Measurements from ENCODE around the gene PTEN. TPM values are rescaled to one million over a fixed set of nuclear protein-coding genes. Genes with fewer than 3 reads are reported as not detected.
"Not testable (repeated sequence)": the region's sequence is repeated elsewhere in the genome, so short reads cannot be mapped to it uniquely, and the experiment has no call there.

Gene PTEN
- total and polyA plus RNA-seq, 4 donors, result 26.8 to 165 (median 77.0) TPM

- ATAC-seq (ENCODE audit: low FRiP score), result no peak
- peak overlapping the region; percentile 94 to 99 for H3K4me3 ChIP-seq (ENCODE audit: low read length in 2 of 2)
- intact Hi-C loops (cut with DNase I), result loop anchor here (5.0 to 10.0 kb wide), 7 partner anchors 60 to 400 kb away; no protein-coding TSS in a partner anchor
- H3K36me3 ChIP-seq (ENCODE audit: control insufficient read depth in 1 of 2, insufficient read depth in 2 of 2, low read length in 1 of 2), result no peaks in the 10 kb centered on the region
- H3K4me1 ChIP-seq (ENCODE audit: control insufficient read depth in 1 of 2, insufficient read depth in 2 of 2, low read length in 2 of 2), result no peaks in the 10 kb centered on the region
- DNase-seq, result no peak
- 0% methylated on average over 16 of the region's 16 CpGs for WGBS, 2 donors
- H3K27me3 ChIP-seq (ENCODE audit: control insufficient read depth in 1 of 2, insufficient read depth in 2 of 2, low read length in 1 of 2), result no peaks in the 10 kb centered on the region
- H3K9me3 ChIP-seq (ENCODE audit: control insufficient read depth, low read length), result no peaks in the 10 kb centered on the region
- H3K27ac ChIP-seq (ENCODE audit: low read depth in 1 of 2, low read length in 2 of 2), result peak overlapping the region; percentile 11 to 83
These were observed 1.2 kb downstream of the PTEN start for GRCh38 chr10:87864496-87865059.

GRCh38 chr10:87865241-87865881, 1.9 kb downstream of the PTEN start:
- Histone ChIP-seq H3K4me1 (ENCODE audit: control insufficient read depth in 1 of 2, insufficient read depth in 2 of 2, low read length in 2 of 2) (no peaks in the 10 kb centered on the region), H3K27me3 (ENCODE audit: control insufficient read depth in 1 of 2, insufficient read depth in 2 of 2, low read length in 1 of 2) (no peaks in the 10 kb centered on the region), H3K9me3 (ENCODE audit: control insufficient read depth, low read length) (no peaks in the 10 kb centered on the region), H3K4me3 (ENCODE audit: low read length in 2 of 2) (peak overlapping the region; percentile 94 to 99), H3K36me3 (ENCODE audit: control insufficient read depth in 1 of 2, insufficient read depth in 2 of 2, low read length in 1 of 2) (no peaks in the 10 kb centered on the region), H3K27ac (ENCODE audit: low read depth in 1 of 2, low read length in 2 of 2) (peak overlapping the region in 1 of 2 donors; percentile 21)
- no peak for DNase-seq
- WGBS, 2 donors, result 1% methylated on average over 4 of the region's 4 CpGs
- intact Hi-C loops (cut with DNase I), result loop anchor here (5.0 to 10.0 kb wide), 5 partner anchors 59 to 399 kb away; no protein-coding TSS in a partner anchor
- no peak for ATAC-seq (ENCODE audit: low FRiP score)

DNA sequence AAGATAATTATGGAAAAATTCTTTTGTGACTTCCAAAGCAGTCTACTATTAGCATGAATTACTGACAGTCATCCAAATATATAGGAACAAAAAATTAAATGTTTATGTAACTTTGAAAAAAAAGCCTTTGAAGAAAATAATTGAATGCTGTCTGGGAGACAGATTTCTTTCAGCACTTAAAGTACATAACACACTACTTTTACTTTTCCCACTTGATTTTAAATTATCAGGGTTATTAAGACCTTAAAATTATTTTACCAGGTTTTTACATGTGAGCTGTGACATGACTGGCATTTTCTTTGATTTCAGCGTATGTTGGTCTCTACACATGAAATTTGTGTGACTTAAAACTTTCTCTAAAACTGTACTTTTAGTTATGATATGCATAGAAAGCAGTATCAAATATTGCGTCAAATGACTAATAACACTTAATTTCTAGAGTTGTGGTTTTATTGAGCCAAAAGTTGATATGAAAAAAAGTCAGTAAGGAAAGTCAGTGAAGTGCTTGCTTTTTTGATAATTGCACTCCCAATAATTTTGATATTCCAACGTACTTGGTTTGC, 3.1 kb downstream of the PTEN start:
- intact Hi-C loops (cut with DNase I), result loop anchor here (5.0 to 10.0 kb wide), 5 partner anchors 58 to 398 kb away; no protein-coding TSS in a partner anchor
- Histone ChIP-seq H3K4me3 (ENCODE audit: low read length in 2 of 2) (peak overlapping the region; percentile 94 to 99), H3K27me3 (ENCODE audit: control insufficient read depth in 1 of 2, insufficient read depth in 2 of 2, low read length in 1 of 2) (no peaks in the 10 kb centered on the region), H3K9me3 (ENCODE audit: control insufficient read depth, low read length) (no peaks in the 10 kb centered on the region), H3K4me1 (ENCODE audit: control insufficient read depth in 1 of 2, insufficient read depth in 2 of 2, low read length in 2 of 2) (no peaks in the 10 kb centered on the region), H3K27ac (ENCODE audit: low read depth in 1 of 2, low read length in 2 of 2) (no peak overlapping the region), H3K36me3 (ENCODE audit: control insufficient read depth in 1 of 2, insufficient read depth in 2 of 2, low read length in 1 of 2) (no peaks in the 10 kb centered on the region)
- DNase-seq (no peak), ATAC-seq (ENCODE audit: low FRiP score) (no peak)
- WGBS, 2 donors, result 1% methylated on average over 3 of the region's 3 CpGs

DNA sequence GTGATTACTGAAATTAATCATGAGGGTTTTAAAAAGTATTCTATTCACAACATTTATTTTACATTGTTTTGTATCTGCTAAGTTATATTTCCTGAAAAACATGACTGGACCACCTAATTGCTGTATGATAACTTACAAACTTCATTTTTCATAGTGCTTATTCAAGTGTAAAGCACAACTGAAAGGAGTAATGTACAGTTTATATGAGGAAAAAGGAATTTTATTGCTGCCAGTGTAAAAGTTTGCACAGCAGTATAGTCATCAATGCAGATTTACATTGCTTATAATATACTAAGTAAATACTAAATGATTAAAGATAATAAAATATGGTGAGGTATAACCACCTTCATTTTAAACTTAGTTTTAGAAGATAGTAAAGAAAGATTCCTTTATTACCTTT, 4.0 kb downstream of the PTEN start:
- no peaks in the 10 kb centered on the region for H3K36me3 ChIP-seq (ENCODE audit: control insufficient read depth in 1 of 2, insufficient read depth in 2 of 2, low read length in 1 of 2)
- no peak for ATAC-seq (ENCODE audit: low FRiP score)
- H3K27ac ChIP-seq (ENCODE audit: low read depth in 1 of 2, low read length in 2 of 2), result no peak overlapping the region
- intact Hi-C loops (cut with DNase I), result loop anchor here (5.0 to 10.0 kb wide), 5 partner anchors 57 to 397 kb away; no protein-coding TSS in a partner anchor
- H3K9me3 ChIP-seq (ENCODE audit: control insufficient read depth, low read length), result no peaks in the 10 kb centered on the region
- no peaks in the 10 kb centered on the region for H3K4me1 ChIP-seq (ENCODE audit: control insufficient read depth in 1 of 2, insufficient read depth in 2 of 2, low read length in 2 of 2)
- peak overlapping the region; percentile 26 to 54 for H3K4me3 ChIP-seq (ENCODE audit: low read length in 2 of 2)
- no peaks in the 10 kb centered on the region for H3K27me3 ChIP-seq (ENCODE audit: control insufficient read depth in 1 of 2, insufficient read depth in 2 of 2, low read length in 1 of 2)
- DNase-seq, result no peak

GRCh38 chr10:87868277-87868676, 4.9 kb downstream of the PTEN start:
- Histone ChIP-seq H3K9me3 (ENCODE audit: control insufficient read depth, low read length) (no peaks in the 10 kb centered on the region), H3K27me3 (ENCODE audit: control insufficient read depth in 1 of 2, insufficient read depth in 2 of 2, low read length in 1 of 2) (no peaks in the 10 kb centered on the region), H3K36me3 (ENCODE audit: control insufficient read depth in 1 of 2, insufficient read depth in 2 of 2, low read length in 1 of 2) (no peaks in the 10 kb centered on the region), H3K27ac (ENCODE audit: low read depth in 1 of 2, low read length in 2 of 2) (no peak overlapping the region), H3K4me1 (ENCODE audit: control insufficient read depth in 1 of 2, insufficient read depth in 2 of 2, low read length in 2 of 2) (no peaks in the 10 kb centered on the region), H3K4me3 (ENCODE audit: low read length in 2 of 2) (peak overlapping the region; percentile 48 to 54)
- ATAC-seq (ENCODE audit: low FRiP score) (no peak), DNase-seq (no peak)
- intact Hi-C loops (cut with DNase I), result loop anchor here (5.0 to 10.0 kb wide), 5 partner anchors 57 to 397 kb away; no protein-coding TSS in a partner anchor
- 2% methylated on average over 1 of the region's 1 CpG for WGBS, 2 donors

DNA sequence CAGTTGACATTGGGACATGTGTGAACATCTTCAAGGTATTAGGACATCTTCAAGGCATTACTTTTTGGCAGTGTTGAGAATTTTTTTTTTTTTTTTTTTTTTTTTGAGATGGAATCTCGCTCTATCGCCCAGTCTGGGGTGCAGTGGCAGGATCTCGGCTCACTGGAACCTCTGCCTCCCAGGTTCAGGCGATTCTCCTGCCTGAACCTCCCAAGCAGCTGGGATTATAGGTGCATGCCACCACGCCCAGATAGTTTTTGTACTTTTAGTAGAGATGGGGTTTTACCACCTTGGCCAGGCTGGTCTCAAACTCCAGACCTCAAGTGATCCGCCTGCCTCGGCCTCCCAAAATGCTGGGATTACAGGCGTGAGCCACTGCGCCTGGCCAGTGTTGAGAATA, 5.7 kb downstream of the PTEN start:
- not testable (repeated sequence) for H3K27me3 ChIP-seq (ENCODE audit: control insufficient read depth in 1 of 2, insufficient read depth in 2 of 2, low read length in 1 of 2); H3K36me3 ChIP-seq (ENCODE audit: control insufficient read depth in 1 of 2, insufficient read depth in 2 of 2, low read length in 1 of 2); DNase-seq; H3K4me1 ChIP-seq (ENCODE audit: control insufficient read depth in 1 of 2, insufficient read depth in 2 of 2, low read length in 2 of 2); H3K4me3 ChIP-seq (ENCODE audit: low read length in 2 of 2); H3K9me3 ChIP-seq (ENCODE audit: control insufficient read depth, low read length); ATAC-seq (ENCODE audit: low FRiP score); H3K27ac ChIP-seq (ENCODE audit: low read depth in 1 of 2, low read length in 2 of 2)
- intact Hi-C loops (cut with DNase I), result loop anchor here (5.0 to 10.0 kb wide), 5 partner anchors 56 to 396 kb away; no protein-coding TSS in a partner anchor
- 81 to 82% methylated on average over 9 of the region's 9 CpGs for WGBS, 2 donors

GRCh38 chr10:87869773-87870551, 6.5 kb downstream of the PTEN start:
- DNase-seq (no peak), ATAC-seq (ENCODE audit: low FRiP score) (no peak)
- H3K9me3 ChIP-seq (ENCODE audit: control insufficient read depth, low read length), result no peaks in the 10 kb centered on the region
- no peaks in the 10 kb centered on the region for H3K27me3 ChIP-seq (ENCODE audit: control insufficient read depth in 1 of 2, insufficient read depth in 2 of 2, low read length in 1 of 2)
- no peak overlapping the region for H3K27ac ChIP-seq (ENCODE audit: low read depth in 1 of 2, low read length in 2 of 2)
- H3K4me3 ChIP-seq (ENCODE audit: low read length in 2 of 2), result no peak overlapping the region
- H3K4me1 ChIP-seq (ENCODE audit: control insufficient read depth in 1 of 2, insufficient read depth in 2 of 2, low read length in 2 of 2), result no peaks in the 10 kb centered on the region
- intact Hi-C loops (cut with DNase I), result loop anchor here (5.0 to 10.0 kb wide), 5 partner anchors 55 to 395 kb away; no protein-coding TSS in a partner anchor
- H3K36me3 ChIP-seq (ENCODE audit: control insufficient read depth in 1 of 2, insufficient read depth in 2 of 2, low read length in 1 of 2), result no peaks in the 10 kb centered on the region
- WGBS, 2 donors, result 59 to 61% methylated on average over 3 of the region's 3 CpGs

DNA sequence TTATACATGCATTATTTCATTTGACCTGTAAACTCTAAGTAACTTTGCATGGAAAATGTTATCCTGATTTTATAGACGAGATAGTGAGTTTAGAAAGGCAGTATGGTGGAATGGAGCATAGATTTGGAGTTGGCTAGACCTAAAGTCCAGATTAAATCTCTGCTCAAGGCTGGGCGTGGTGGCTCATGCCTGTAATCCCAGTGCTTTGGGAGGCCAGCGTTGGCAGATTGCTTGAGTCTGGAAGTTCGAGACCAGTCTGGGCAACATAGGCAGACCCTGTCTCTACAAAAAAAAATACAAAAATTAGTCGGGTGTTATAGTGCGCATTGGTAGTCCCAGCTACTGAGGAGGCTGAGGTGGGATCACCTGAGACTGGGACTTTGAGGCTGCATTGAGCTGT, 9.4 kb downstream of the PTEN start:
- intact Hi-C loops (cut with DNase I), result no loop called here
- DNase-seq, result no peak
- Histone ChIP-seq H3K27ac (ENCODE audit: low read depth in 1 of 2, low read length in 2 of 2) (no peak overlapping the region), H3K9me3 (ENCODE audit: control insufficient read depth, low read length) (no peaks in the 10 kb centered on the region), H3K4me1 (ENCODE audit: control insufficient read depth in 1 of 2, insufficient read depth in 2 of 2, low read length in 2 of 2) (no peaks in the 10 kb centered on the region), H3K36me3 (ENCODE audit: control insufficient read depth in 1 of 2, insufficient read depth in 2 of 2, low read length in 1 of 2) (no peaks in the 10 kb centered on the region), H3K27me3 (ENCODE audit: control insufficient read depth in 1 of 2, insufficient read depth in 2 of 2, low read length in 1 of 2) (no peaks in the 10 kb centered on the region), H3K4me3 (ENCODE audit: low read length in 2 of 2) (no peak overlapping the region)
- ATAC-seq (ENCODE audit: low FRiP score), result no peak
- WGBS, 2 donors, result 94% methylated on average over 6 of the region's 6 CpGs
